Measurements from ENCODE around the gene MYO9A.

MYO9A gene

GRCh38 chr15:72118017-72118978, at the start of gene MYO9A, which contains the start of gene SENP8:
MYO9A (minus strand) TSS chr15:72118150; CDS start chr15:72046563, 71,587 bp downstream.
SENP8 (plus strand) TSS chr15:72118403; CDS start chr15:72139624, 21,221 bp downstream.
- in situ Hi-C loops (cut with MboI; ENCODE audit: low sequenced_read_pairs), result no loop called here

GRCh38 chr15:72167445-72167844, 49.5 kb upstream of the MYO9A start:
- in situ Hi-C loops (cut with MboI; ENCODE audit: low sequenced_read_pairs), result no loop called here

GRCh38 chr15:72166716-72167417, 48.9 kb upstream of the MYO9A start:
- in situ Hi-C loops (cut with MboI; ENCODE audit: low sequenced_read_pairs), result no loop called here

- in situ Hi-C loops (cut with MboI; ENCODE audit: low sequenced_read_pairs), result no loop called here
Observed at GRCh38 chr15:72163719-72164118, 45.8 kb upstream of the MYO9A start.

- in situ Hi-C loops (cut with MboI; ENCODE audit: low sequenced_read_pairs), result no loop called here
Observed at GRCh38 chr15:72162569-72162968, 44.6 kb upstream of the MYO9A start.

- in situ Hi-C loops (cut with MboI; ENCODE audit: low sequenced_read_pairs), result no loop called here
Observed at GRCh38 chr15:72161361-72162132, 43.6 kb upstream of the MYO9A start.

- in situ Hi-C loops (cut with MboI; ENCODE audit: low sequenced_read_pairs), result no loop called here
Observed at GRCh38 chr15:72160696-72161245, 42.8 kb upstream of the MYO9A start.

- in situ Hi-C loops (cut with MboI; ENCODE audit: low sequenced_read_pairs), result no loop called here
Observed at GRCh38 chr15:72156928-72157327, 39.0 kb upstream of the MYO9A start.

GRCh38 chr15:72155635-72156616, 38.0 kb upstream of the MYO9A start:
- in situ Hi-C loops (cut with MboI; ENCODE audit: low sequenced_read_pairs), result no loop called here

GRCh38 chr15:72155003-72155621, 37.2 kb upstream of the MYO9A start:
- in situ Hi-C loops (cut with MboI; ENCODE audit: low sequenced_read_pairs), result no loop called here

- in situ Hi-C loops (cut with MboI; ENCODE audit: low sequenced_read_pairs), result no loop called here
Observed at GRCh38 chr15:72154316-72154715, 36.4 kb upstream of the MYO9A start.

GRCh38 chr15:72153269-72154000, 35.5 kb upstream of the MYO9A start:
- in situ Hi-C loops (cut with MboI; ENCODE audit: low sequenced_read_pairs), result no loop called here

- in situ Hi-C loops (cut with MboI; ENCODE audit: low sequenced_read_pairs), result no loop called here
Observed at GRCh38 chr15:72147418-72147817, 29.5 kb upstream of the MYO9A start.

- in situ Hi-C loops (cut with MboI; ENCODE audit: low sequenced_read_pairs), result no loop called here
Observed at GRCh38 chr15:72146934-72147333, 29.0 kb upstream of the MYO9A start.

- in situ Hi-C loops (cut with MboI; ENCODE audit: low sequenced_read_pairs), result no loop called here
Observed at GRCh38 chr15:72146221-72146620, 28.3 kb upstream of the MYO9A start.

GRCh38 chr15:72141171-72142084, 23.5 kb upstream of the MYO9A start:
- in situ Hi-C loops (cut with MboI; ENCODE audit: low sequenced_read_pairs), result no loop called here

GRCh38 chr15:72140088-72140487, 22.1 kb upstream of the MYO9A start:
- in situ Hi-C loops (cut with MboI; ENCODE audit: low sequenced_read_pairs), result no loop called here
